Stomach (tissue), 9 donors: Measurements from ENCODE around the gene ITLN1. TPM values are rescaled to one million over a fixed set of nuclear protein-coding genes. Genes with fewer than 3 reads are reported as not detected.
A peak's percentile ranks its signal among the peaks of the same experiment; 100 is the strongest.
"Not testable (repeated sequence)": the region's sequence is repeated elsewhere in the genome, so short reads cannot be mapped to it uniquely, and the experiment has no call there.

Experiments used
- DNase-seq, 2 donors: peaks; one replicate each; pipeline versions ENCODE4 v3.0.0 to v3.0.0-alpha.2; 2013 to 2019
- H3K27ac ChIP-seq, 5 donors: fragments of 200-600 bp in 4 of 5; sonication (generic) in 4 of 5; one replicate each; pipeline ENCODE4 v1.5.1; 2013 to 2019; ENCODE audit warnings: mild to moderate bottlenecking in 1 of 5, moderate library complexity in 1 of 5
- H3K27me3 ChIP-seq, 3 donors: fragments of 200-600 bp; sonication (generic); one replicate each; pipeline ENCODE4 v1.5.1; 2017 to 2019; ENCODE audit warnings: mixed run types in 1 of 3
- H3K36me3 ChIP-seq, 4 donors: fragments of 200-600 bp; sonication (generic); 1 replicate in 3 of 4; 2 replicates in 1 of 4; pipeline ENCODE4 v1.5.1; 2016 to 2019
- H3K4me1 ChIP-seq, 4 donors: fragments of 200-600 bp; sonication (generic); one replicate each; pipeline ENCODE4 v1.5.1; 2016 to 2019
- H3K4me3 ChIP-seq, 4 donors: fragments of 200-600 bp; sonication (generic) in 3 of 4; one replicate each; pipeline ENCODE4 v1.5.1; 2016 to 2019; ENCODE audit warnings: mild to moderate bottlenecking in 1 of 4
- H3K9me3 ChIP-seq, 4 donors: fragments of 200-600 bp; sonication (generic); one replicate each; pipeline ENCODE4 v1.5.1; 2016 to 2019
- EP300 ChIP-seq: sonication (generic); formaldehyde crosslinking; IDR thresholded peaks from one replicate; pipeline ENCODE4 v1.6.1; 2017; ENCODE audit warnings: antibody characterized with exemption
- POLR2A ChIP-seq, 4 donors: fragments of 450-650 bp; IDR thresholded peaks; one replicate each; pipeline ENCODE4 v1.6.1; 2016; ENCODE audit warnings: antibody characterized with exemption in 4 of 4, control low read depth in 2 of 4, mild to moderate bottlenecking in 1 of 4, moderate library complexity in 1 of 4
- POLR2AphosphoS5 ChIP-seq, 3 donors: sonication (generic); formaldehyde crosslinking; IDR thresholded peaks; one replicate each; pipeline ENCODE4 v1.6.1; 2016; ENCODE audit warnings: antibody characterized with exemption in 3 of 3
- WGBS, 5 donors: extraction: QIAGEN DNeasy Blood & Tissue Kit in 3 of 5; methylation state at CpG; one replicate each; pipeline versions ENCODE4 v1.1.5 to v1.1.7; 2013 to 2018; 5-methylcytosine and 5-hydroxymethylcytosine counted together
- intact Hi-C: fragments of 100-400 bp; cut with DNase I; formaldehyde crosslinking; loops from one replicate; pipeline ENCODE4 v1.15.1; 2023; ENCODE audit warnings: low total_unique reads
- polyA plus RNA-seq, 3 donors: library from polyadenylated mRNA; stranded (reverse); fragments of 200-250 nt; gene quantifications; one replicate each; pipeline ENCODE4 v1.2.3, GENCODE V29; 2013
- total RNA-seq, 5 donors: library from RNA; depleted of rRNA; stranded (reverse); fragments of >200 nt; gene quantifications; one replicate each; pipeline versions ENCODE4 v1.1.0 to v1.2.3, GENCODE V29; 2014 to 2016
- TF ChIP-seq, protein P1 (sequence below), 7 experiments: fragments of 450-650 bp in 4 of 7; fragments of 200-600 bp in 3 of 7; sonication (generic) in 3 of 7; IDR thresholded peaks; one replicate each; pipeline ENCODE4 v1.5.1; 2016 to 2019; ENCODE audit warnings: antibody characterized with exemption in 7 of 7, control low read depth in 2 of 7, mild to moderate bottlenecking in 1 of 7
- donor health status: healthy with polysubstance abuse.
- donor health status: Bipolar disorder and iron deficiency.
- donor health status: healthy.

Gene ITLN1
- total and polyA plus RNA-seq, 8 donors: 1.2 to 241 (median 10.1) TPM; not detected in 1

DNA sequence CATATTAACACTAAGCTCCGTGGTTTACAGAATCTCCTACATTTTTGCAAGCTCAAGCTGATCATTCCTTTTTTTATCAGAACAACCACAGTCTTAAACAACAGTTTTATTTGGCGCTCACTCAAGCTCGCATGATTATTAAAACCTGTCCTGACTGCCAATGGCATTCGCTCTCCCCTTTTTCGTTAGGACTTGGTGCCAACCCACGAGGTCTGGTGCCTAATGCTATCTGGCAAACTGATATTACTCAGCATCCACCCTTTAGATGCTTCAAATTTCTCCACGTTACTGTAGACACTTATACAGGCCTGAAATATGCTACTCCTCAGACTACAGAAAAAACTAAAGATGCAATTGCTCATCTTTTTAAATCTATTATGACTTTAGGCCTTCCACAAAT, 23.0 kb upstream of the ITLN1 start:
- Histone ChIP-seq H3K36me3 (no peaks in the 10 kb centered on the region), H3K4me3 (no peak overlapping the region), H3K27ac (peak overlapping the region in 4 of 5 donors; percentile 10 to 54 (median 44)), H3K9me3 (no peaks in the 10 kb centered on the region), H3K27me3 (no peaks in the 10 kb centered on the region), H3K4me1 (peaks cover 3 to 61% (median 37%) of the 10 kb centered on the region in 4 donors)
- intact Hi-C loops: no loop called here
- 25 to 57% (median 40%) methylated on average over 7 of the region's 7 CpGs for WGBS, 5 donors
- no peak for TF ChIP-seq EP300
- TF ChIP-seq POLR2AphosphoS5 (IDR thresholded peaks at IDR 0.05): peak; percentile 2 to 67 (median 49)
- TF ChIP-seq, protein P1, sequence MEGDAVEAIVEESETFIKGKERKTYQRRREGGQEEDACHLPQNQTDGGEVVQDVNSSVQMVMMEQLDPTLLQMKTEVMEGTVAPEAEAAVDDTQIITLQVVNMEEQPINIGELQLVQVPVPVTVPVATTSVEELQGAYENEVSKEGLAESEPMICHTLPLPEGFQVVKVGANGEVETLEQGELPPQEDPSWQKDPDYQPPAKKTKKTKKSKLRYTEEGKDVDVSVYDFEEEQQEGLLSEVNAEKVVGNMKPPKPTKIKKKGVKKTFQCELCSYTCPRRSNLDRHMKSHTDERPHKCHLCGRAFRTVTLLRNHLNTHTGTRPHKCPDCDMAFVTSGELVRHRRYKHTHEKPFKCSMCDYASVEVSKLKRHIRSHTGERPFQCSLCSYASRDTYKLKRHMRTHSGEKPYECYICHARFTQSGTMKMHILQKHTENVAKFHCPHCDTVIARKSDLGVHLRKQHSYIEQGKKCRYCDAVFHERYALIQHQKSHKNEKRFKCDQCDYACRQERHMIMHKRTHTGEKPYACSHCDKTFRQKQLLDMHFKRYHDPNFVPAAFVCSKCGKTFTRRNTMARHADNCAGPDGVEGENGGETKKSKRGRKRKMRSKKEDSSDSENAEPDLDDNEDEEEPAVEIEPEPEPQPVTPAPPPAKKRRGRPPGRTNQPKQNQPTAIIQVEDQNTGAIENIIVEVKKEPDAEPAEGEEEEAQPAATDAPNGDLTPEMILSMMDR (IDR thresholded peaks at IDR 0.05): no peak
- peak in 1 of 2 donors; percentile 82 for DNase-seq

DNA sequence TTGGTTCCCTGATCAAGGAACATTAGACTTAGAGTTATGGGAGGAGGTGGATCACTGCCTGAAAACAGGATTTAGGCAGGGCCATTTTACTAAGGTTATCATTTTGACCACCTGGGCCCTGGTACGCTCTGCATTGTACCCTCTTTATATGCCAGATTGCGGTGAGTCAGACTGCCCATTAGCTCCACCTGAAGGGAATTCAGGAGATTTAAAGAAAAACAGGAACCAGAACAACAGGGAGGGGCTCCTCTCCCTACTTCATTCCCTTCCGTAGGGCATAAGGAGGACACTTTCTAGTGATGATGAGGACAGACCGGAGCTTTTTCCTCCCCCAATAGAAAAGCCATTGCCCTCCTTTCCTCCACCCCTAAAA, 20.6 kb upstream of the ITLN1 start:
- TF ChIP-seq POLR2A (IDR thresholded peaks at IDR 0.05): no peak
- TF ChIP-seq, protein P1 (IDR thresholded peaks at IDR 0.05): no peak
- no peak for TF ChIP-seq EP300
- TF ChIP-seq POLR2AphosphoS5 (IDR thresholded peaks at IDR 0.05): no peak
- DNase-seq: no peak
- peak overlapping the region; percentile 52 to 77 (median 70) for H3K27ac ChIP-seq
- no peak overlapping the region for H3K4me3 ChIP-seq
- no peaks in the 10 kb centered on the region for H3K27me3 ChIP-seq
- peaks cover 3 to 45% (median 23%) of the 10 kb centered on the region in 4 donors for H3K4me1 ChIP-seq
- no peaks in the 10 kb centered on the region for H3K36me3 ChIP-seq
- 40 to 74% (median 63%) methylated on average over 4 of the region's 4 CpGs for WGBS, 5 donors
- intact Hi-C loops: no loop called here
- no peaks in the 10 kb centered on the region for H3K9me3 ChIP-seq

DNA sequence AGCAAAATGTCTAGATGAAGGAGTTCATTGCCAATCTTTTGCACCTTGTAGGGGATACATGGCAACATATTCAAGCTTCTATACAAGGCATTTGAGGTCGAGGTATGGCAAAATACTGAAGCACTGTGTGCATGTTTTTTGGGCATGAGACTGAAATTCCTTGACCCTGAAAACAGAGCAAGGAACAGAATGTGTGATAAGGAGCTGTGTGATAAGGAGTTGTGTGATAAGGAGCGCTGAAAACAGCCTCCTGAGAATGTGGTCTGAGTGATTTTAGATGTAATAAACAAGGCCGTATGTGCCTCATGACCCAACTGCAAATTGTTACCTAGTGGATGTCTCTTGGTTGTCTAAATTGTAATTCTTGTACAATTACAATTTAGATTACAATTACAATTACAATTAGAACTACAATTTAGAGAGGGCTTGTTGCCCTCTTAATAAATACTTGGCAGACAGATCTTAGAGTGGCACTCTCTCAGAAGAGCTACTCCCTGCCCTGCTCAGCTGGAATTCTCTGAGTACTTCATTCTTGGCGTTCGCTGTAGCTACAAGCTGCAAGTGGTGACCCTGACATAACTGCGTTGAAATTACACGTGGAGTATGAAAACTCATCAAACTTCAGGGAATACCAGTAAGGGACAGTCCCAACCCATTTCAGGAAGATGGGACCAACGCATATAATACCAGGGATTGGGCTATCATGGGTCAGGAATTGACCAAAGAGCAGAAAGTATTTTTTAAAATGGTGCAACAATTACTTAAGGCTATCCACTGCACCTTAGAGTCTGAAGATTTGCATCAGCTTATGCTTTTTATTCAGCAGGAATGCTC, 20.0 kb upstream of the ITLN1 start:
- H3K27ac ChIP-seq: peak overlapping the region; percentile 52 to 79 (median 70)
- WGBS, 5 donors: 28 to 48% (median 31%) methylated on average over 8 of the region's 8 CpGs
- TF ChIP-seq EP300: no peak
- TF ChIP-seq POLR2AphosphoS5 (IDR thresholded peaks at IDR 0.05): peak; percentile 10 to 65 (median 62)
- no peaks in the 10 kb centered on the region for H3K27me3 ChIP-seq
- intact Hi-C loops: no loop called here
- no peaks in the 10 kb centered on the region for H3K9me3 ChIP-seq
- no peak overlapping the region for H3K4me3 ChIP-seq
- peak in 1 of 2 donors; percentile 30 for DNase-seq
- H3K36me3 ChIP-seq: no peaks in the 10 kb centered on the region
- peaks cover 3 to 42% (median 22%) of the 10 kb centered on the region in 4 donors for H3K4me1 ChIP-seq

DNA sequence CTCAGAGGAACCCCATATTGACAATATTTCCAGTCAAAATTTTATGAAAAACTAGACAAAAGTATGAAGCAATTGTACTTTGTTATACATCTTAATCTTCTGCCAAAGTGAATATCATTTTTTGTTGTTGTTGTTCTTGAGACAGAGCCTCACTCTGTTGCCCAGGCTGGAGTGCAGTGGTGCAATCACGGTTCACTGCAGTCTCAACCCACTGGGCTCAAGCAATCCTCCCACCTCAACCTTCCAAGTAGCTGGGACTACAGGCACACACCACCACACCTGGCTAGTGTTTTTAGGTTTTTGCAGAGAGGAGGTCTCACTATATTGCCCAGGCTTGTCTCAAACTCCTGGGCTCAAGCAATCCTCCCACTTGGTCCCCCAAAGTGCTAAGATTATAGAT, 17.3 kb upstream of the ITLN1 start:
- intact Hi-C loops, H3K36me3 ChIP-seq, DNase-seq, H3K4me3 ChIP-seq, H3K27ac ChIP-seq, H3K27me3 ChIP-seq, H3K9me3 ChIP-seq: not testable (repeated sequence)
- H3K4me1 ChIP-seq: peaks cover 3 to 27% (median 16%) of the 10 kb centered on the region in 4 donors
- 70 to 95% (median 83%) methylated on average over 1 of the region's 1 CpG for WGBS, 5 donors

DNA sequence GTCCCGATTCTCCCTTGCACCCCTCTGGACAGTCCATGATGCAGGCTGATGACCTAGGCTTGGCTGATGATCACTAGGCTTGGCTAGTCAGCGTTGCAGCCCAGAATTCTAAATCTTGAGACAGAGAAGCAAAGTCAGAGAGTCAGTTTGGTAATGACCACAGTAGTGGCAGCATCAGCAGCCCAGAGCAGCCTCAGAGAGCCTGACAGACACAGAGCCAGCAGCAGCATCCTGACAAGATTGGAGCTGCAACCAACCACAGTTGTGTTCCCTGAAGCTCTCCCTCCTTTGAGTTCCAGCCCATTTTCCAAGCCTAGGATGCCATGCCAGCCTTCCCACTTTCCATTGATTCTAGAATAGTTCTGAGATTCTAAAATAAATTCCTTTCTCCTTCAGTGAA, 16.8 kb upstream of the ITLN1 start:
- TF ChIP-seq POLR2A (IDR thresholded peaks at IDR 0.05) (no peak), EP300 (no peak), POLR2AphosphoS5 (IDR thresholded peaks at IDR 0.05) (no peak)
- TF ChIP-seq, protein P1 (IDR thresholded peaks at IDR 0.05): no peak
- 89 to 97% (median 91%) methylated on average over 2 of the region's 2 CpGs; no CpG with 5 or more reads in 1 of the 5 donors for WGBS, 5 donors
- Histone ChIP-seq H3K4me1 (peaks cover 3 to 22% (median 14%) of the 10 kb centered on the region in 4 donors), H3K27ac (no peak overlapping the region), H3K4me3 (no peak overlapping the region), H3K27me3 (no peaks in the 10 kb centered on the region), H3K9me3 (no peaks in the 10 kb centered on the region), H3K36me3 (no peaks in the 10 kb centered on the region)
- DNase-seq: no peak
- intact Hi-C loops: no loop called here

DNA sequence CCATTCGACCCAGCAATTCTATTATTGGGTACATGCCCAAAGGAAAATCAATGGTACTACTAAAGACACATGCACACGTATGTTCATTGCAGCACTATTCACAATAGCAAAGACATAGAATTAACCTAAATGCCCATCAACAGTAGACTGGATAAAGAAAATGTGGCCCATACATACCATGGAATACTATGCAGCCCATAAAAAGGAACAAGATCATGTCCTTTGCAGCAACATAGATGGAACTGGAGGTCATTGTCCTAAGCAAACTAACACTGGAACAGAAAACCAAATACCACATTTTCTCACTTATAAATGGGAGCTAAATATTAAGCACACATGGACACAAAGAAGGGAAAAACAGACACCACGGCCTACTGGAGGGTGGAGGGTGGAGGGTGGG, 15.7 kb upstream of the ITLN1 start:
- H3K4me3 ChIP-seq, H3K9me3 ChIP-seq, H3K36me3 ChIP-seq, H3K27ac ChIP-seq, H3K27me3 ChIP-seq, intact Hi-C loops, DNase-seq: not testable (repeated sequence)
- H3K4me1 ChIP-seq: peaks cover 3 to 14% (median 7%) of the 10 kb centered on the region in 4 donors
- WGBS, 5 donors: 39 to 67% (median 49%) methylated on average over 3 of the region's 3 CpGs

DNA sequence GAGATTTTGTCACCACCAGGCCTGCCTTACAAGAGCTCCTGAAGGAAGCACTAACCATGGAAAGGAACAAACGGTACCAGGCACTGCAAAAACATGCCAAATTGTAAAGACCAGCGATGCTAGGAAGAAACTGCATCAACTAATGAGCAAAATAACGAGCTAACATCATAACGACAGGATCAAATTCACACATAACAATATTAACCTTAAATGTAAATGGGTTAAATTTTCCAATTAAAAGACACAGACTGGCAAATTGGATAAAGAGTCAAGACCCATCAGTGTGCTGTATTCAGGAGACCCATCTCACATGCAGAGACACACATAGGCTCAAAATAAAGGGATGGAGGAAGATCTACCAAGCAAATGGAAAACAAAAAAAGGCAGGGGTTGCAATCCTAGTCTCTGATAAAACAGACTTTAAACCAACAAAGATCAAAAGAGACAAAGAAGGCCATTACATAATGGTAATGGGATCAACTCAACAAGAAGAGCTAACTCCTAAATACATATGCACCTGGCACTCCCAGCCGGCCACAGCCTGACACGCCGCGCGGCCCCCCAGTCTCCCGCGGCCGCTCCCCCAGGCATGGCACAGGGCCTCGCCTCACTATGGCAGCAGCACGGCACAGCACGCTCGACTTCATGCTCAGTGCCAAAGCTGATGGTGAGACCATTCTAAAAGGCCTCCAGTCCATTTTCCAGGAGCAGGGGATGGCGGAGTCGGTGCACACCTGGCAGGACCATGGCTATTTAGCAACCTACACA, 9.6 kb upstream of the ITLN1 start:
- H3K27me3 ChIP-seq, H3K9me3 ChIP-seq, intact Hi-C loops, H3K4me3 ChIP-seq, H3K27ac ChIP-seq, H3K36me3 ChIP-seq, DNase-seq, H3K4me1 ChIP-seq: not testable (repeated sequence)
- 91 to 97% (median 95%) methylated on average over 18 of the region's 18 CpGs for WGBS, 5 donors
